ENCODE data around the gene GMDS.

Gene GMDS

DNA sequence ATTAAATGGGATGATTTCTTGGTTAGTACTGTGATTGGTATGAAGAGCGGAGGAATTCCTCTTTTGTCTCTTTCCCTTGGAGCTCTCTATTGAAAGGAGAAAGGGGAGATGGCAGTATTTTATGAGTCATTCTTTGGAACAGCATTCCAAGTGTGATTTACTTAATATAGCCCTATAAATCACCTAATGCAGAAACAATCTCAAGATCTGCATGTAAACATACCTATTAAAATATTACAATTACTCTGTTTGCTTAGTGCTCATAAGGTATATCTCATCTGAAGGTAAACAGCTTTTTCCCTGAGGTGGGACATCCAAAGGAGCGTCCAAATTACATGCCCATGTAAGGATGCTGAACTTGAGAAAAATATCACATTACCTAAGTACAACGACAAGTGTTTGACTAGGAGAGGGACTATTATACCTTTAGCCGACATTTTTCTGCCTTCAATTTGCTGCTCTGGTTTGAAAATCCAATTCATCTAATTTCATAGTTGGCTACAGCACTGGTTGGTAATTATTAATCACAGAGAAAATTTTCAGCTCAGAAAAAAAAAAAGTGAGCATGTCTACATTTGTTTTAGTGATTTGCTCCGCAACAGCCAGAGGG, 406.7 kb downstream of the GMDS start:
- no peak for DNase-seq (ENCODE audit: low read depth)
- no peak overlapping the region for H3K4me3 ChIP-seq (ENCODE audit: control insufficient read depth, low read depth, low read length)
- TF ChIP-seq CTCF (IDR thresholded peaks at IDR 0.05; ENCODE audit: control insufficient read depth, insufficient read depth, low read depth, low read length, missing control alignments) = no peak

DNA sequence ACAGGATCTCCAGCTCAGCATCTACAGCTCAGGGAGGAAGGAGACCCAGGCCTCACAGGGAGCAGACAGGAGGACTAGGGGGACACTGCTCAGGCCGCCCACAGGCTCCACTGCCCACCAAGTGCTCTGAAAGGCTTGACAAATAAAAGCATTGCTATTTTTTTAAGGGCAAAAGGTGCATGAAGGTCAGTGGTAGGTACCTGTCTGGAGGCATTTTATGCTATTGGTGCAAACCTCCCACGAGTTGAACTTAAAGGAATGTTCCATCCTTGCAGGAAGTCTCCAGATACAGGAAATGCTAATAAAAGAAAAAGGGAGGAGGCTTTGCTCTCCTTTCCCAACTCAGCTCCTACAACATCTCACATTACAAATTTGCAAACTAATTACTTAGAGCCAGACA, 407.6 kb downstream of the GMDS start:
- DNase-seq (ENCODE audit: low read depth) = no peak
- no peak overlapping the region for H3K4me3 ChIP-seq (ENCODE audit: control insufficient read depth, low read depth, low read length)
- no peak for TF ChIP-seq CTCF (IDR thresholded peaks at IDR 0.05; ENCODE audit: control insufficient read depth, insufficient read depth, low read depth, low read length, missing control alignments)

GRCh38 chr6:1836690-1837089, 408.7 kb downstream of the GMDS start:
- H3K4me3 ChIP-seq (ENCODE audit: control insufficient read depth, low read depth, low read length) = no peak overlapping the region
- no peak for DNase-seq (ENCODE audit: low read depth)
- TF ChIP-seq CTCF (IDR thresholded peaks at IDR 0.05; ENCODE audit: control insufficient read depth, insufficient read depth, low read depth, low read length, missing control alignments) = no peak

DNA sequence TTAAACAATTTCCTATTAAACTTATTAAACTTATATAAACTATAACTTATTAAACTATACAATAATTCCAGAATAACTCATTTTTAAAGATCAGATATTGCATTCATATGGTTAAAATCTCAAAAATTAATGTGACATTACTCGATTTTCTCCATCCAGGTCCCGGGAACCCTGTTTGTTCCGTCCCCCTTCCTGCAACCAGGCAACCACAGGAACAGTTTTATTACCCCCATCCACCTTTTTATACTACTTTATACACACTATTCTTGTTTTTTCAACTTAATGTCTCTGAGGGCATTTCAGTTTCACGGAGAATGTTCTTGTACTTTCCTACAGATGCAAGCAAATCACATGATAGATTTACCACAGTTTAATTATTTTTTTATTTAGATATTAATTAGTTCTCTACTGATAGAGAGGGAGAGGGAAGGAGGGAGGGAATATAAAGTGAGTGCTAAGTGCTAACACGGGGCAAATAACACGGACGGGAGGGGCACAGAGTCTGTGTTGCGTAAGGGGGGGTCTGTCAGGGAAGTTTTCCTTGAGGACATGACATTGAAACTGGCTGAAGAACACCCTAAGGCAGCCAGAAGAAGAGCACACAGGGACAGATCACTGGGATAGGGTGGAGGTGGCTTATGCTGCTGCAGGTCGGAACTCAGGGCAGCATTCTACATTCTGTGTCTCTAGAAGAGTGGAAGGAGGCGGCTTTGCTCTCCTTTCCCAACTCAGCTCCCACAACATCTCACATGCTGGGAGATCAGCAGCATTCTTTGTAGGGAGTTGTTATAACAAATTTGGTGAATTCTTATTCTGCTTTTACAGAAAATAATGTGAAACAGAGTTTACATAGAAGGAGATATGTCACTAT, 410.5 kb downstream of the GMDS start:
- H3K4me3 ChIP-seq (ENCODE audit: control insufficient read depth, low read depth, low read length) = no peak overlapping the region
- TF ChIP-seq CTCF (IDR thresholded peaks at IDR 0.05; ENCODE audit: control insufficient read depth, insufficient read depth, low read depth, low read length, missing control alignments) = no peak
- no peak for DNase-seq (ENCODE audit: low read depth)

DNA sequence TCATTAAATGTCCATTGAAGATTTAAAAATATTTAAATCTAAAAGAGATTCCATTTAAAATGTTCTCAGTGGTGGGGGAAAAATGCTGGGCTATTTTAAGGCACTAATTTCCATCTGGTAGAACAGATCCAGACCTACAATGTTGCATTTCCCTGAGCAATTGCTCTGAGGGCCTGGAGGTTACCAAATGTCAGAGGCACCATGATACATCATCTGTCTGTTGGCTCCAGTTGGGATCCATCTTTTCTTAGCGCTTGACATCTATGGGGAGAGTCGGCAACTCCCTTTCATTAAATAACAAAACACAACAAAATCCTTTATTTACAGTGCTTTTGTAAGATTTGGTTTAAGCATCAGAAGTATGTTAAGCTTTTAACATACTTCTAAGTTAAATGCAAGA, 411.2 kb downstream of the GMDS start:
- H3K4me3 ChIP-seq (ENCODE audit: control insufficient read depth, low read depth, low read length) = no peak overlapping the region
- TF ChIP-seq CTCF (IDR thresholded peaks at IDR 0.05; ENCODE audit: control insufficient read depth, insufficient read depth, low read depth, low read length, missing control alignments) = no peak

GRCh38 chr6:1832844-1833787, 412.3 kb downstream of the GMDS start:
- no peak for TF ChIP-seq CTCF (IDR thresholded peaks at IDR 0.05; ENCODE audit: control insufficient read depth, insufficient read depth, low read depth, low read length, missing control alignments)
- H3K4me3 ChIP-seq (ENCODE audit: control insufficient read depth, low read depth, low read length) = no peak overlapping the region
- DNase-seq (ENCODE audit: low read depth) = no peak

More for the DNA sequence above, 411.2 kb downstream of the GMDS start:
- no peak for DNase-seq (ENCODE audit: low read depth)

Measured in AG09309 (cell line).